NOMO-1 treated with DMSO at 0.1 percent for 48 hours (cell line): Measurements from ENCODE around the gene SERPINA4.

Experiments used
- DNase-seq: peaks from one replicate; lab custom pipeline; 2025; ENCODE audit not compliant: unreplicated experiment; lab: John Stamatoyannopoulos, UW

SERPINA4 gene

DNA sequence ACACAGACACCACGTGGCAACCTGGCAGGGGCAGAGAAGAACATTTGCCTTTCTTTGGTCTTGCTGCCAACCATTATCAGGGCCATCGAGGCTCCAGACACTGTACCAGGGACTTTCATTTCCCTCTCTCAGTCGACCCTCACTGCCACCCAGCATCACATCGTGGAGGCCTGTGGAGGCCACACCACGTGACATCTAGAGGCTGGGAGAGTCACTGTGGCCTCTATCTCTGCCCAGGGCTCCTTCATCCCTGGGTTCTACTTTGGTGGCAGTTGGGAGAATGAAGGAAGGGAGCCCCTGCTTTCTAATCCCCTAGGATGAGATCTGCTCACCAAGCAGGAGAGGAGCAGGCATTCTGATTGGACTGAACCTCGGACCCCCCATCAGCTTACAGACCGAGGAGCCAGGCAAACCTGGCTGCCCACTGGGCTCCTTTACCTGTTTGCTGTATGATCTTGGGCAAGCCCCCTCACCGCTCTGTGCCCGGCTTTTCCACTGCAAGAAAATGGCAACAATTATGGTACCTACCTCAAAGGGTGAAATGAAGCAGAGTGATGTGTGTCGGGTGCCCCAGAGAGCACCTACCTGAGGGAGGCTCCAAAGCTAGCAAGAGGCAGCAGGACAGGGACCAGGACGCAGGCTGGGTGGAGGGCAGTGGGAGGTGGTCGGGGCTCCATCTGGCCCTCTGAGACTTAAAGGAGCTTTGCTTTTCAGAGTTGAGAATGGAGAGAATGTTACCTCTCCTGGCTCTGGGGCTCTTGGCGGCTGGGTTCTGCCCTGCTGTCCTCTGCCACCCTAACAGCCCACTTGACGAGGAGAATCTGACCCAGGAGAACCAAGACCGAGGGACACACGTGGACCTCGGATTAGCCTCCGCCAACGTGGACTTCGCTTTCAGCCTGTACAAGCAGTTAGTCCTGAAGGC, 52.7 kb downstream of the SERPINA4 start:
- no peak for DNase-seq

DNA sequence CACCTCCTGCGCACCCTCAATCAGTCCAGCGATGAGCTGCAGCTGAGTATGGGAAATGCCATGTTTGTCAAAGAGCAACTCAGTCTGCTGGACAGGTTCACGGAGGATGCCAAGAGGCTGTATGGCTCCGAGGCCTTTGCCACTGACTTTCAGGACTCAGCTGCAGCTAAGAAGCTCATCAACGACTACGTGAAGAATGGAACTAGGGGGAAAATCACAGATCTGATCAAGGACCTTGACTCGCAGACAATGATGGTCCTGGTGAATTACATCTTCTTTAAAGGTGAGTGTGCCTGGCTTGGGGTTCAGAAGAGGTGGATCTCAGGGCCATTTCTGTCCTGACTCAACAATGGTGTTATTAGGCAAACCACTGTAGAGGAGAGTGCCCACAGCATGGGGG, 53.6 kb downstream of the SERPINA4 start:
- no peak for DNase-seq

- no peak for DNase-seq
Measured at GRCh38 chr14:94615254-94615653, 54.0 kb downstream of the SERPINA4 start.

DNA sequence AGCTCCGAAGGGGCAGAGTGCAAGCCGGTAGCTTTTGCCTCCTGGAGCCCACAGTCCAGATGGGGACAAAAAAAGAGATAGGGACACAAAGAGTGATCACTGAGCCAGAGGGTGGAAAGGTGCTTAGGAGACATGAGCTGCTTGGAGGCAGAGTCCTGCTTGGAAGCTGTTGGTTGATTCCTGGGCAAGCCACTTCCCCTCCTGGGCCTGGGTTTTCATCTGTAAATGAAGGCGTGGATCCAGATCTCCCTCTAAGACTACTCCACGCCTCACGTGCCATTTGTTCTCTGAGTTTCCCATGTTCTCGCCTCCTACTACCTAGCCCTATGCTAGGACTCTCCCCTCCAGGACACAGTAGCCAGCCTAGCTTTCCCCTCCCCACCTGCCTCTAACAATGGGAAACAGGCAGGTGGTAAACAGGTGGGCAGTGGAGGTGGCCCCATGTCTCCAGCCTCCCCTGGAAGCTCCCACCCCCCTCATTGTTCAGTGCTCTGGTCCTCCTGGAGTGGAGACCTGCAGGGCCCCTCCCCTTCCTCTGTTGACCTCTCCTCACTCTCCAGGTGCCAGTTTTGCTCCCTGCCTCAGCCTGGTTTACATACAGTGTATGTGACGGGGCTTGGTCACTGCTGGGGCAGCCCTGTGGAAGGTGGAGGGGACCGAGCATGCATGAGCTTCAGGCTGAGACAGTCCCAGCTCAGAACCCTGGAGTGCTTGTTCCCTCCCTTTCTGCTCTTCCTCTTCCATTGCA, 54.8 kb downstream of the SERPINA4 start:
- DNase-seq = no peak

- no peak for DNase-seq
Measured at GRCh38 chr14:94617366-94617941, 56.2 kb downstream of the SERPINA4 start.

GRCh38 chr14:94617988-94618822, 57.0 kb downstream of the SERPINA4 start:
- no peak for DNase-seq

DNA sequence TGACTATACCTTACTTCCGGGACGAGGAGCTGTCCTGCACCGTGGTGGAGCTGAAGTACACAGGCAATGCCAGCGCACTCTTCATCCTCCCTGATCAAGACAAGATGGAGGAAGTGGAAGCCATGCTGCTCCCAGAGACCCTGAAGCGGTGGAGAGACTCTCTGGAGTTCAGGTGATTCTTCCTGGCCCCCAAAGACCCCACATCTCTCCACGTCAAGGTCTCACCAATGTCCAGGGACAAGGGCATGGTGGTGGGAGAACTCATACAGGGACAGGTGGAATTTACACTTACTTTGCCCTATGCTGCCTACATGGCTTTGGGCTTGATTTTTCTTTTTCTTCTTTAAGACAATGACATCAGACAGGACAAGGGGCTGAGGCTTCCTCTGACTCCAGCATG, 58.1 kb downstream of the SERPINA4 start:
- no peak for DNase-seq
